Vagina (tissue), 2 donors: Measurements from ENCODE around the gene PHACTR3.

Source experiments
- CTCF ChIP-seq, 3 experiments: fragments of 450-650 bp in 2 of 3; fragments of 200-600 bp in 1 of 3; sonication (generic) in 1 of 3; IDR thresholded peaks; one replicate each; pipeline ENCODE4 v1.5.1; 2017 to 2019; ENCODE audit warnings: antibody characterized with exemption in 3 of 3, mild to moderate bottlenecking in 2 of 3, moderate library complexity in 2 of 3
- POLR2AphosphoS5 ChIP-seq, 2 donors: sonication (generic); formaldehyde crosslinking; IDR thresholded peaks; one replicate each; pipeline ENCODE4 v1.9.0; 2017; ENCODE audit warnings: antibody characterized with exemption in 2 of 2, mild to moderate bottlenecking in 2 of 2, low read depth in 1 of 2; ENCODE audit not compliant: insufficient read depth in 1 of 2

DNA sequence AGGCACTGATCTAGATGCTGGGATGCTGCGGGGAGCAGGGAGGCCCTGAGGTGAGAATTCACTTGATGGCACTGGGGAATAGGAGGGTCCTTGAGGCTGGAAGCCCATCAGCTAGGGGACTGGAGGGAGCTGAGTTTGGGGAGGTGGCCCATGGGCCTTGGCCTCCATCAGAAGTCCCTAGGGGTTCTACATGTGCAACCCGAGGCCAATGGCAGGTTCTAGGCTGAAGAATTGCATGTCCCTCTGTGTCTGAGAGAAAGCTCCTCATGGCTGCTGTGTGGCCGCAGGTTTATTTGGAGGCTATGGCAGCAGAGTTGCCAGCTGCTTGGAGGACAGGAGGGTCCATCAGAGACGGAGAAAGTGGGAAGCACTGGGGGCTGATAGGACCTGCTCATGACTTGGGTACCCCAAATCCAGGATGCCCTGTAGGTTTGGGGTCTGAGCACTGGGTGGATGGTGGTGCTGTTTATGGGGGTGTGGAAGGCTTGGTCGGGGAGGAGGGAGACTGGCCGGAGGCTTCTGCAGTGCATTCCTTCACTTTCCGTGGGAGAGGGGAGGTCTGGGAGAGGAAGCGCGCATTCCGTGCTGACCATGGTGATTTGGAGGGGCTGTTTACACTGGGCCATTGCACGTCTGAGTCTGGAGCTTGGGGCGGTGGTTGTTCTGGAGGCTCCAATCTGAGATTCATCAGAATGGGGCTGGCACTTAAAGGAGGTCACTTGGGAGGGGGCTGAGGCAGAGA lies 24.8 kb upstream of the PHACTR3 start:
- no peak for TF ChIP-seq CTCF (IDR thresholded peaks at IDR 0.05)
- no peak for TF ChIP-seq POLR2AphosphoS5 (IDR thresholded peaks at IDR 0.05; ENCODE audit: insufficient read depth in 1 of 2, low read depth in 1 of 2)
